ENCODE results near the gene NXPH3. TPM values are rescaled to one million over a fixed set of nuclear protein-coding genes. Genes with fewer than 3 reads are reported as not detected.

The NXPH3 gene
- total RNA-seq, 1 donor: 3.3 TPM

DNA sequence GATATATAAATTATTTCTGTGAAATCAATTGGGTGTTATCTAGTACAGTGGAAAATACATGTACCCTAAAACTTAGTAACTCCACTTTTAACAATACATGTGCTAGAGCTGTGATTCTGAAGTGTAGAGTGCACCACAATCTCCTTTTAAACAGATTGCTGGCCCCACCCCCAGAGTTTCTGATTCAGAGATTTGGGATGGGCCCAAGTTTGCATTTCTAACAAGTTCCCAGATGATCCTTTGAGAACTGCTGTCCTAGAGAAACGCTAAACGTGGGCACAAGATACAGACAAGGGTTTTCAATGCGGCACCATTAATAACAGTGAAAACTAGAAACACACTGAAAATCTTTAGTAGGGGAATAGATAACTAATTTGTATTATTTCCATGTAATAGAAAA lies 49.2 kb downstream of the NXPH3 start:
- no peak for TF ChIP-seq CTCF (IDR thresholded peaks at IDR 0.05; ENCODE audit: extremely low read depth, low read depth, low read length)
- DNase-seq (ENCODE audit: insufficient read length, low spot score, missing footprints): peak; percentile 63
- Histone ChIP-seq H3K9me3 (ENCODE audit: low read depth, low read length) (no peaks in the 10 kb centered on the region), H3K4me1 (ENCODE audit: insufficient read depth, low read length) (peaks cover 24% of the 10 kb centered on the region), H2AFZ (ENCODE audit: low read length) (no peak overlapping the region), H3K4me2 (ENCODE audit: insufficient read depth, low read length) (no peak overlapping the region), H3K27me3 (ENCODE audit: insufficient read depth, low read length) (no peaks in the 10 kb centered on the region), H4K20me1 (ENCODE audit: insufficient read depth, low read length) (peaks cover 14% of the 10 kb centered on the region), H3K4me3 (ENCODE audit: insufficient read depth, low read length) (no peak overlapping the region), H3K27ac (ENCODE audit: low read depth, low read length) (no peak overlapping the region), H3K79me2 (ENCODE audit: insufficient read depth, low read length) (peaks cover 57% of the 10 kb centered on the region), H3K36me3 (ENCODE audit: insufficient read depth, low read length) (peaks cover 22% of the 10 kb centered on the region)

DNA sequence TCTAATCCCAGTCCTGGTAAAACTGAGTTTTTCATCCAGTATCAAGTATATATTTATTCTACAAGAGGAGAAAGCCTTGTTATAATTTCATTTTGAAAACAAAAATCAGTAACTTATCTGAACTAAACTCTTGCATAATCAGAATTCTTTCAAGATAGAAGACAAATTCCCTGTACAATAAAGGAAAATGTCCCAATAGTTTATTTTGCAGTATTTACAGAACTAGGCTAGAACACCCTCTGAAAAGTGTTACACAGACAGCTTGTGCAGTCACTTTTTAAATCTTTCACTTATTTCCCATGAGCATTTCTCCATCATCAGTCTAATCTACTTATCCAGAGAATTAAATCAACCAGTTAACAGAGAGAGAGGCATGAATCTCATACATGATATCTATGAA lies 53.8 kb downstream of the NXPH3 start:
- Histone ChIP-seq H3K27me3 (ENCODE audit: insufficient read depth, low read length) (no peaks in the 10 kb centered on the region), H2AFZ (ENCODE audit: low read length) (no peak overlapping the region), H3K4me1 (ENCODE audit: insufficient read depth, low read length) (peaks cover 35% of the 10 kb centered on the region), H3K4me2 (ENCODE audit: insufficient read depth, low read length) (no peak overlapping the region), H3K9me3 (ENCODE audit: low read depth, low read length) (no peaks in the 10 kb centered on the region), H3K36me3 (ENCODE audit: insufficient read depth, low read length) (no peaks in the 10 kb centered on the region), H4K20me1 (ENCODE audit: insufficient read depth, low read length) (peaks cover 10% of the 10 kb centered on the region), H3K79me2 (ENCODE audit: insufficient read depth, low read length) (peaks cover 65% of the 10 kb centered on the region), H3K4me3 (ENCODE audit: insufficient read depth, low read length) (no peak overlapping the region), H3K27ac (ENCODE audit: low read depth, low read length) (no peak overlapping the region)
- no peak for TF ChIP-seq CTCF (IDR thresholded peaks at IDR 0.05; ENCODE audit: extremely low read depth, low read depth, low read length)
- no peak for DNase-seq (ENCODE audit: insufficient read length, low spot score, missing footprints)

DNA sequence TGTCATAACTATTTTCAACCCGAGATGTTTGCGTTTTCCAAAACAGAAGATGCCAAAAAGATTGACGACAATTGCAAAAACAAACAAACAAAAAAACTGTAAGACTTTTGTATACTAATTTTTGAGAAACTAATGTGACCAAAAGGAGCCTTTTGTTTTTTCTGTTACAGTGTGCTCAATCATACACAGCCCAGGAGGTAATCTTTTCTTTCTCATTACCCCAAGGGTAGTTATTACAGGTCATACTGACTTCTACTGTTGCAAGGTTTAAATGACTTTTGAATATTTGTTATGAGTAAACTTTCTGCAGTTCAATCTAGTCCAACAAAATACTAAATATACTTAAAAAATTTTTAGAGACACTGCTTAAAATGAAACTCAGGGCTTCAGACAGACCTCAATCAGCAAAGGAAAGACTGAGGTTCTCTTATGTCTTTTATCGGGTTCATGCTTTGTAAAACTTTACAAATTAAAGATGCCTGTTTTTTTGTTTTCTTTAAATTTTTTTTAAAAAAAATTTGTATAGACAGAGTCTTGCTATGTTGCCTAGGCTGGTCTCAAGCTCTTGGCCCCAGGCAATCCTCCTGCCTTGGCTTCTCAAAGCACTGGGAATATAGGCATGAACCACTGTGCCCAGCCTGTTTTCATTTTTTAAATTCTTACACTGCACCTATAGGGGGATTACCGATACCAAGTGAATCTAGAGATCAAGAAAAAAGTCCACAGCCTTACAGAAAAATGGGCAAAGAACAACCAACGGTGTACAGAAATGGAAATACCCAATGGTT lies 54.6 kb downstream of the NXPH3 start:
- Histone ChIP-seq H3K27ac (ENCODE audit: low read depth, low read length) (no peak overlapping the region), H3K36me3 (ENCODE audit: insufficient read depth, low read length) (no peaks in the 10 kb centered on the region), H3K27me3 (ENCODE audit: insufficient read depth, low read length) (no peaks in the 10 kb centered on the region), H3K9me3 (ENCODE audit: low read depth, low read length) (no peaks in the 10 kb centered on the region), H3K79me2 (ENCODE audit: insufficient read depth, low read length) (peaks cover 65% of the 10 kb centered on the region), H3K4me3 (ENCODE audit: insufficient read depth, low read length) (no peak overlapping the region), H3K4me1 (ENCODE audit: insufficient read depth, low read length) (peaks cover 33% of the 10 kb centered on the region), H2AFZ (ENCODE audit: low read length) (no peak overlapping the region), H4K20me1 (ENCODE audit: insufficient read depth, low read length) (peaks cover 4% of the 10 kb centered on the region), H3K4me2 (ENCODE audit: insufficient read depth, low read length) (no peak overlapping the region)
- no peak for TF ChIP-seq CTCF (IDR thresholded peaks at IDR 0.05; ENCODE audit: extremely low read depth, low read depth, low read length)
- no peak for DNase-seq (ENCODE audit: insufficient read length, low spot score, missing footprints)

DNA sequence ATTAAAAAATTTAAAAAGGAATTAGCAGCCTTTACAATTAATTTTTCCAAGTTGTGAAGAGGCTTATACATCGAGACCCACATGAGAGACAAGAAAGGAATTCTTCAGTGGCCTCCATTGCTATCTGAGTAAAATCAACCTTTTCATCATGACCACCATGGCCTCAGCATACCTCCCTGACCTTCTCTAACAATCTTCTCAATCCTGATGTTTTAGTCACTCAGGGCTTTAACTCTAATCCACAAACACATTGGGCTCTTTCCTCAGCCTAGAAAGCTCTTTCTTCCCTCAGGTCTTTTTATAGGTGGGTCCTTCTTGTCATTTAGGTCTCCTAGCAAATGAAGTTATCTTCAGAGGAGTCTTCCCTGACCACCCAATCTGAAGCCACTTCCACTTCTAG lies 55.8 kb downstream of the NXPH3 start:
- Histone ChIP-seq H3K36me3 (ENCODE audit: insufficient read depth, low read length) (no peaks in the 10 kb centered on the region), H3K27ac (ENCODE audit: low read depth, low read length) (no peak overlapping the region), H3K27me3 (ENCODE audit: insufficient read depth, low read length) (no peaks in the 10 kb centered on the region), H3K4me3 (ENCODE audit: insufficient read depth, low read length) (no peak overlapping the region), H3K79me2 (ENCODE audit: insufficient read depth, low read length) (peaks cover 68% of the 10 kb centered on the region), H3K4me2 (ENCODE audit: insufficient read depth, low read length) (no peak overlapping the region), H3K9me3 (ENCODE audit: low read depth, low read length) (no peaks in the 10 kb centered on the region), H2AFZ (ENCODE audit: low read length) (no peak overlapping the region), H3K4me1 (ENCODE audit: insufficient read depth, low read length) (peaks cover 37% of the 10 kb centered on the region), H4K20me1 (ENCODE audit: insufficient read depth, low read length) (peaks cover 4% of the 10 kb centered on the region)
- DNase-seq (ENCODE audit: insufficient read length, low spot score, missing footprints): no peak
- no peak for TF ChIP-seq CTCF (IDR thresholded peaks at IDR 0.05; ENCODE audit: extremely low read depth, low read depth, low read length)

Other genes starting within 250 kb of the NXPH3 start
- gene ZNF652, start 213.6 kb upstream of the NXPH3 start, total RNA-seq: 28.2 and 31.5 TPM in 2 replicates
- gene PHB1, start 161.0 kb upstream of the NXPH3 start, total RNA-seq: 71.7 and 71.9 TPM in 2 replicates
- under 0.01 and 0.29 TPM in 2 replicates for gene NGFR, start 80.6 kb upstream of the NXPH3 start, total RNA-seq
- 55.7 and 61.6 TPM in 2 replicates for gene SPOP, start 102.2 kb downstream of the NXPH3 start, total RNA-seq
- 43.6 and 48.1 TPM in 2 replicates for gene SLC35B1, start 132.1 kb downstream of the NXPH3 start, total RNA-seq
- gene FAM117A, start 188.3 kb downstream of the NXPH3 start, total RNA-seq: 5.3 and 8.7 TPM in 2 replicates
- 50.7 and 51.4 TPM in 2 replicates for gene KAT7, start 212.8 kb downstream of the NXPH3 start, total RNA-seq

Measured in osteoblast (primary cell).